ENCODE results near the gene NR2E3. TPM values are rescaled to one million over a fixed set of nuclear protein-coding genes. Genes with fewer than 3 reads are reported as not detected.

Gene NR2E3
- total and polyA plus RNA-seq, 4 donors, result 0.17 to 0.18 TPM; not detected in 2

- Histone ChIP-seq H3K9me3 (ENCODE audit: control insufficient read depth in 4 of 4, low read length in 3 of 4) (no peaks in the 10 kb centered on the region), H3K4me1 (ENCODE audit: control insufficient read depth in 4 of 4, insufficient read depth in 4 of 4, low read length in 3 of 4) (no peaks in the 10 kb centered on the region), H3K36me3 (ENCODE audit: control insufficient read depth in 4 of 4, insufficient read depth in 3 of 4, low read depth in 1 of 4, low read length in 3 of 4) (peaks cover 0 to 2% (median 0%) of the 10 kb centered on the region in 4 donors), H3K9ac (ENCODE audit: low read depth in 1 of 2, low read length in 2 of 2) (no peak overlapping the region), H3K27me3 (ENCODE audit: control insufficient read depth in 4 of 4, insufficient read depth in 4 of 4, low read length in 3 of 4) (no peaks in the 10 kb centered on the region), H3K27ac (ENCODE audit: low read depth in 1 of 2, low read length in 2 of 2) (no peak overlapping the region), H3K4me3 (ENCODE audit: low read depth in 1 of 3, low read length in 3 of 3) (no peak overlapping the region)
- 70% methylated on average over 6 of the region's 6 CpGs for WGBS
- no peak for DNase-seq (ENCODE audit: low spot score)
- TF ChIP-seq RXRA (IDR thresholded peaks at IDR 0.05), result no peak
- TF ChIP-seq JUND (IDR thresholded peaks at IDR 0.05), result no peak
- TF ChIP-seq, protein P1, sequence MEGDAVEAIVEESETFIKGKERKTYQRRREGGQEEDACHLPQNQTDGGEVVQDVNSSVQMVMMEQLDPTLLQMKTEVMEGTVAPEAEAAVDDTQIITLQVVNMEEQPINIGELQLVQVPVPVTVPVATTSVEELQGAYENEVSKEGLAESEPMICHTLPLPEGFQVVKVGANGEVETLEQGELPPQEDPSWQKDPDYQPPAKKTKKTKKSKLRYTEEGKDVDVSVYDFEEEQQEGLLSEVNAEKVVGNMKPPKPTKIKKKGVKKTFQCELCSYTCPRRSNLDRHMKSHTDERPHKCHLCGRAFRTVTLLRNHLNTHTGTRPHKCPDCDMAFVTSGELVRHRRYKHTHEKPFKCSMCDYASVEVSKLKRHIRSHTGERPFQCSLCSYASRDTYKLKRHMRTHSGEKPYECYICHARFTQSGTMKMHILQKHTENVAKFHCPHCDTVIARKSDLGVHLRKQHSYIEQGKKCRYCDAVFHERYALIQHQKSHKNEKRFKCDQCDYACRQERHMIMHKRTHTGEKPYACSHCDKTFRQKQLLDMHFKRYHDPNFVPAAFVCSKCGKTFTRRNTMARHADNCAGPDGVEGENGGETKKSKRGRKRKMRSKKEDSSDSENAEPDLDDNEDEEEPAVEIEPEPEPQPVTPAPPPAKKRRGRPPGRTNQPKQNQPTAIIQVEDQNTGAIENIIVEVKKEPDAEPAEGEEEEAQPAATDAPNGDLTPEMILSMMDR (IDR thresholded peaks at IDR 0.05; ENCODE audit: low read depth, low read length, missing input control), result no peak
- no peak for TF ChIP-seq YY1 (IDR thresholded peaks at IDR 0.05)
- TF ChIP-seq TAF1 (conservative IDR thresholded peaks at IDR 0.05), result no peak
- TF ChIP-seq RAD21 (IDR thresholded peaks at IDR 0.05), result no peak
- no peak for TF ChIP-seq MAX (IDR thresholded peaks at IDR 0.05)
- TF ChIP-seq NR2F2 (IDR thresholded peaks at IDR 0.05), result no peak
These were observed 25.6 kb upstream of the NR2E3 start for GRCh38 chr15:71784719-71785118.

- no peak for DNase-seq (ENCODE audit: low spot score)
- H3K27ac ChIP-seq (ENCODE audit: low read depth in 1 of 2, low read length in 2 of 2), result no peak overlapping the region
- H3K36me3 ChIP-seq (ENCODE audit: control insufficient read depth in 4 of 4, insufficient read depth in 3 of 4, low read depth in 1 of 4, low read length in 3 of 4), result peaks cover 0 to 2% (median 0%) of the 10 kb centered on the region in 4 donors
- H3K9me3 ChIP-seq (ENCODE audit: control insufficient read depth in 4 of 4, low read length in 3 of 4), result no peaks in the 10 kb centered on the region
- H3K27me3 ChIP-seq (ENCODE audit: control insufficient read depth in 4 of 4, insufficient read depth in 4 of 4, low read length in 3 of 4), result no peaks in the 10 kb centered on the region
- 90% methylated on average over 2 of the region's 2 CpGs for WGBS
- H3K9ac ChIP-seq (ENCODE audit: low read depth in 1 of 2, low read length in 2 of 2), result no peak overlapping the region
- TF ChIP-seq, protein P2, sequence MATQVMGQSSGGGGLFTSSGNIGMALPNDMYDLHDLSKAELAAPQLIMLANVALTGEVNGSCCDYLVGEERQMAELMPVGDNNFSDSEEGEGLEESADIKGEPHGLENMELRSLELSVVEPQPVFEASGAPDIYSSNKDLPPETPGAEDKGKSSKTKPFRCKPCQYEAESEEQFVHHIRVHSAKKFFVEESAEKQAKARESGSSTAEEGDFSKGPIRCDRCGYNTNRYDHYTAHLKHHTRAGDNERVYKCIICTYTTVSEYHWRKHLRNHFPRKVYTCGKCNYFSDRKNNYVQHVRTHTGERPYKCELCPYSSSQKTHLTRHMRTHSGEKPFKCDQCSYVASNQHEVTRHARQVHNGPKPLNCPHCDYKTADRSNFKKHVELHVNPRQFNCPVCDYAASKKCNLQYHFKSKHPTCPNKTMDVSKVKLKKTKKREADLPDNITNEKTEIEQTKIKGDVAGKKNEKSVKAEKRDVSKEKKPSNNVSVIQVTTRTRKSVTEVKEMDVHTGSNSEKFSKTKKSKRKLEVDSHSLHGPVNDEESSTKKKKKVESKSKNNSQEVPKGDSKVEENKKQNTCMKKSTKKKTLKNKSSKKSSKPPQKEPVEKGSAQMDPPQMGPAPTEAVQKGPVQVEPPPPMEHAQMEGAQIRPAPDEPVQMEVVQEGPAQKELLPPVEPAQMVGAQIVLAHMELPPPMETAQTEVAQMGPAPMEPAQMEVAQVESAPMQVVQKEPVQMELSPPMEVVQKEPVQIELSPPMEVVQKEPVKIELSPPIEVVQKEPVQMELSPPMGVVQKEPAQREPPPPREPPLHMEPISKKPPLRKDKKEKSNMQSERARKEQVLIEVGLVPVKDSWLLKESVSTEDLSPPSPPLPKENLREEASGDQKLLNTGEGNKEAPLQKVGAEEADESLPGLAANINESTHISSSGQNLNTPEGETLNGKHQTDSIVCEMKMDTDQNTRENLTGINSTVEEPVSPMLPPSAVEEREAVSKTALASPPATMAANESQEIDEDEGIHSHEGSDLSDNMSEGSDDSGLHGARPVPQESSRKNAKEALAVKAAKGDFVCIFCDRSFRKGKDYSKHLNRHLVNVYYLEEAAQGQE (IDR thresholded peaks at IDR 0.05), result no peak
- H3K4me3 ChIP-seq (ENCODE audit: low read depth in 1 of 3, low read length in 3 of 3), result no peak overlapping the region
- no peaks in the 10 kb centered on the region for H3K4me1 ChIP-seq (ENCODE audit: control insufficient read depth in 4 of 4, insufficient read depth in 4 of 4, low read length in 3 of 4)
These were observed 24.4 kb upstream of the NR2E3 start for GRCh38 chr15:71785996-71786395.

DNA sequence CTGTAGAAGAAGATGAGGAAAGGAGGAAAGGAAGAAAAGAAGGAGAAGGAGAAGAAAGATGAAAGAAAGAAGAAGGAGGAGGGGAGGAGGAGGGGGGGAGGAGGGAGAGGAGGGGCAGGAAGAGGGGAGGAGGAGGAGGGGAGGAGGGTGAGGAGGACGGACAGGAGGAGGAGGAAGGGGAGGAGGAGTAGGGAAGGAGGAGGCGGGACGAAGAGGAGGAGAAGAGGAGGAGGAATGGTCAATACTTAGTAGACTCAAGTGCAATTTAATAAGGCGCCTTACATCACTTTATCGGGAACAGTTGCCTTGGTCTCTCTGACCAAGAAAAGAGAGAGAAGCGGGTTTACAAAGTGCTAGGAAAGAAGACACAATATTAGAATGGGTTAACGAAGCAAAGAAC, 23.7 kb upstream of the NR2E3 start:
- no peak for DNase-seq (ENCODE audit: low spot score)
- 86% methylated on average over 7 of the region's 7 CpGs for WGBS
- H3K9ac ChIP-seq (ENCODE audit: low read depth in 1 of 2, low read length in 2 of 2), result no peak overlapping the region

More for the DNA sequence above, 23.7 kb upstream of the NR2E3 start:
- Histone ChIP-seq H3K4me1 (ENCODE audit: control insufficient read depth in 4 of 4, insufficient read depth in 4 of 4, low read length in 3 of 4) (no peaks in the 10 kb centered on the region), H3K4me3 (ENCODE audit: low read depth in 1 of 3, low read length in 3 of 3) (no peak overlapping the region), H3K36me3 (ENCODE audit: control insufficient read depth in 4 of 4, insufficient read depth in 3 of 4, low read depth in 1 of 4, low read length in 3 of 4) (peaks cover 0 to 2% (median 0%) of the 10 kb centered on the region in 4 donors), H3K27ac (ENCODE audit: low read depth in 1 of 2, low read length in 2 of 2) (no peak overlapping the region), H3K9me3 (ENCODE audit: control insufficient read depth in 4 of 4, low read length in 3 of 4) (no peaks in the 10 kb centered on the region), H3K27me3 (ENCODE audit: control insufficient read depth in 4 of 4, insufficient read depth in 4 of 4, low read length in 3 of 4) (no peaks in the 10 kb centered on the region)
- TF ChIP-seq, protein P1 (IDR thresholded peaks at IDR 0.05; ENCODE audit: low read depth, low read length, missing input control), result no peak
- TF ChIP-seq JUND (IDR thresholded peaks at IDR 0.05) (no peak), EGR1 (IDR thresholded peaks at IDR 0.05; ENCODE audit: low read depth in 2 of 2) (no peak)
- TF ChIP-seq, protein P2 (IDR thresholded peaks at IDR 0.05), result no peak
